Stimulated activated memory B cell treated with anti-CD40 and anti-IgM and Interleukin-4, amounts not matched to agents 10 μg/mL and 1 μg/mL and 100 μg/mL, for 72 hours (primary cell): ENCODE results near the gene TMC7.
"Not testable (repeated sequence)": the region's sequence is repeated elsewhere in the genome, so short reads cannot be mapped to it uniquely, and the experiment has no call there.

Source experiments
- ATAC-seq: fragments of 150-1000 bp; cut with Tn5 transposase; 2 replicates; pipeline ENCODE4 v1.10.0; 2021
- H3K27ac Mint-ChIP-seq: one replicate; pipeline ENCODE4 v1.8.0; 2022; ENCODE audit warnings: mild to moderate bottlenecking, mixed read lengths
- H3K27me3 Mint-ChIP-seq: one replicate; pipeline ENCODE4 v1.8.0; 2022; ENCODE audit warnings: mixed read lengths
- H3K36me3 Mint-ChIP-seq: one replicate; pipeline ENCODE4 v1.8.0; 2022; ENCODE audit warnings: mixed read lengths
- H3K4me1 Mint-ChIP-seq: one replicate; pipeline ENCODE4 v1.8.0; 2022; ENCODE audit warnings: mixed read lengths
- H3K4me3 Mint-ChIP-seq: one replicate; pipeline ENCODE4 v1.8.0; 2022; ENCODE audit warnings: mild to moderate bottlenecking, moderate library complexity, mixed read lengths
- H3K9me3 Mint-ChIP-seq: one replicate; pipeline ENCODE4 v1.8.0; 2022; ENCODE audit warnings: mixed read lengths

Gene TMC7

GRCh38 chr16:18983565-18984434 is at the start of gene TMC7:
Gene TMC7 (plus strand): TSS chr16:18983934. CDS start chr16:18984064, 130 bp downstream.
- H3K4me1 Mint-ChIP-seq, result peaks cover 5% of the 10 kb centered on the region
- no peaks in the 10 kb centered on the region for H3K36me3 Mint-ChIP-seq
- peak within 1 kb of the TSS; percentile 12 for H3K4me3 Mint-ChIP-seq
- H3K9me3 Mint-ChIP-seq, result no peaks in the 10 kb centered on the region
- H3K27me3 Mint-ChIP-seq, result peaks cover 56% of the 10 kb centered on the region
- H3K27ac Mint-ChIP-seq, result no peak within 1 kb of the TSS
- ATAC-seq, result peak; percentile 27

GRCh38 chr16:18936727-18937340 is 46.9 kb upstream of the TMC7 start:
- Mint-ChIP-seq H3K36me3 (no peaks in the 10 kb centered on the region), H3K9me3 (no peaks in the 10 kb centered on the region), H3K27me3 (no peaks in the 10 kb centered on the region), H3K4me1 (peaks cover 9% of the 10 kb centered on the region), H3K4me3 (no peak overlapping the region), H3K27ac (no peak overlapping the region)
- no peak for ATAC-seq

GRCh38 chr16:18937390-18937789 is 46.3 kb upstream of the TMC7 start:
- Mint-ChIP-seq H3K4me3 (no peak overlapping the region), H3K27me3 (no peaks in the 10 kb centered on the region), H3K9me3 (no peaks in the 10 kb centered on the region), H3K27ac (no peak overlapping the region), H3K4me1 (peaks cover 4% of the 10 kb centered on the region), H3K36me3 (no peaks in the 10 kb centered on the region)
- ATAC-seq, result no peak

- Mint-ChIP-seq H3K36me3 (no peaks in the 10 kb centered on the region), H3K4me1 (peaks cover 6% of the 10 kb centered on the region), H3K27ac (no peak overlapping the region), H3K27me3 (no peaks in the 10 kb centered on the region), H3K4me3 (no peak overlapping the region), H3K9me3 (no peaks in the 10 kb centered on the region)
- ATAC-seq, result no peak
These were observed 44.7 kb upstream of the TMC7 start for GRCh38 chr16:18938986-18939385.

GRCh38 chr16:18941471-18941870 is 42.3 kb upstream of the TMC7 start:
- Mint-ChIP-seq H3K4me3 (no peak overlapping the region), H3K9me3 (no peaks in the 10 kb centered on the region), H3K4me1 (peaks cover 14% of the 10 kb centered on the region), H3K27me3 (no peaks in the 10 kb centered on the region), H3K27ac (no peak overlapping the region), H3K36me3 (no peaks in the 10 kb centered on the region)
- ATAC-seq, result no peak

GRCh38 chr16:18942061-18942460 is 41.7 kb upstream of the TMC7 start:
- Mint-ChIP-seq H3K9me3 (no peaks in the 10 kb centered on the region), H3K36me3 (no peaks in the 10 kb centered on the region), H3K4me1 (peaks cover 18% of the 10 kb centered on the region), H3K27ac (peak overlapping the region; percentile 81), H3K27me3 (no peaks in the 10 kb centered on the region), H3K4me3 (no peak overlapping the region)
- no peak for ATAC-seq

- H3K4me3 Mint-ChIP-seq, result no peak overlapping the region
These were observed 40.3 kb upstream of the TMC7 start for GRCh38 chr16:18943414-18943813.

GRCh38 chr16:18945233-18945632 is 38.5 kb upstream of the TMC7 start:
- no peak for ATAC-seq
- no peak overlapping the region for H3K27ac Mint-ChIP-seq
- H3K9me3 Mint-ChIP-seq, result no peaks in the 10 kb centered on the region
- no peaks in the 10 kb centered on the region for H3K27me3 Mint-ChIP-seq
- peaks cover 18% of the 10 kb centered on the region for H3K4me1 Mint-ChIP-seq
- H3K36me3 Mint-ChIP-seq, result no peaks in the 10 kb centered on the region
- H3K4me3 Mint-ChIP-seq, result no peak overlapping the region

More at GRCh38 chr16:18943414-18943813, 40.3 kb upstream of the TMC7 start:
- Mint-ChIP-seq H3K9me3 (no peaks in the 10 kb centered on the region), H3K4me1 (peaks cover 18% of the 10 kb centered on the region), H3K27me3 (no peaks in the 10 kb centered on the region), H3K36me3 (no peaks in the 10 kb centered on the region), H3K27ac (no peak overlapping the region)
- no peak for ATAC-seq

- no peak overlapping the region for H3K4me3 Mint-ChIP-seq
- no peaks in the 10 kb centered on the region for H3K27me3 Mint-ChIP-seq
- no peak overlapping the region for H3K27ac Mint-ChIP-seq
- no peaks in the 10 kb centered on the region for H3K36me3 Mint-ChIP-seq
- ATAC-seq, result no peak
- H3K4me1 Mint-ChIP-seq, result peaks cover 13% of the 10 kb centered on the region
- no peaks in the 10 kb centered on the region for H3K9me3 Mint-ChIP-seq
These were observed 35.2 kb upstream of the TMC7 start for GRCh38 chr16:18948372-18949020.

- H3K4me1 Mint-ChIP-seq, result peaks cover 12% of the 10 kb centered on the region
- ATAC-seq, result no peak
- no peak overlapping the region for H3K27ac Mint-ChIP-seq
- no peaks in the 10 kb centered on the region for H3K9me3 Mint-ChIP-seq
- no peak overlapping the region for H3K4me3 Mint-ChIP-seq
- no peaks in the 10 kb centered on the region for H3K27me3 Mint-ChIP-seq
- no peaks in the 10 kb centered on the region for H3K36me3 Mint-ChIP-seq
These were observed 33.1 kb upstream of the TMC7 start for GRCh38 chr16:18950469-18951185.

- Mint-ChIP-seq H3K36me3 (no peaks in the 10 kb centered on the region), H3K4me3 (no peak overlapping the region)
- no peak for ATAC-seq
These were observed 30.2 kb upstream of the TMC7 start for GRCh38 chr16:18953547-18953946.

GRCh38 chr16:18955874-18956580 is 27.7 kb upstream of the TMC7 start:
- peak; percentile 74 for ATAC-seq

More at GRCh38 chr16:18953547-18953946, 30.2 kb upstream of the TMC7 start:
- Mint-ChIP-seq H3K4me1 (peaks cover 6% of the 10 kb centered on the region), H3K27me3 (no peaks in the 10 kb centered on the region), H3K9me3 (no peaks in the 10 kb centered on the region), H3K27ac (no peak overlapping the region)

GRCh38 chr16:18956658-18957241 is 27.0 kb upstream of the TMC7 start:
- H3K27me3 Mint-ChIP-seq, ATAC-seq, H3K36me3 Mint-ChIP-seq, H3K4me1 Mint-ChIP-seq, H3K9me3 Mint-ChIP-seq: not testable (repeated sequence)
- Mint-ChIP-seq H3K4me3 (peak overlapping the region; percentile 76), H3K27ac (peak overlapping the region; percentile 59)

More at GRCh38 chr16:18955874-18956580, 27.7 kb upstream of the TMC7 start:
- H3K9me3 Mint-ChIP-seq, H3K36me3 Mint-ChIP-seq, H3K4me1 Mint-ChIP-seq, H3K27me3 Mint-ChIP-seq: not testable (repeated sequence)
- peak overlapping the region; percentile 59 for H3K27ac Mint-ChIP-seq
- H3K4me3 Mint-ChIP-seq, result peak overlapping the region; percentile 76

GRCh38 chr16:18958621-18959029 is 25.1 kb upstream of the TMC7 start:
- Mint-ChIP-seq H3K4me1 (peaks cover 6% of the 10 kb centered on the region), H3K27me3 (no peaks in the 10 kb centered on the region)

More at GRCh38 chr16:18958621-18959029, 25.1 kb upstream of the TMC7 start:
- no peak overlapping the region for H3K4me3 Mint-ChIP-seq
- no peak overlapping the region for H3K27ac Mint-ChIP-seq
- no peak for ATAC-seq
- H3K9me3 Mint-ChIP-seq, result no peaks in the 10 kb centered on the region
- H3K36me3 Mint-ChIP-seq, result no peaks in the 10 kb centered on the region
